ENCODE measurements around the gene ZNF438.

GRCh38 chr10:30813872-30814481 is 217.7 kb downstream of the ZNF438 start:
- TF ChIP-seq POLR2AphosphoS5 (IDR thresholded peaks at IDR 0.05; ENCODE audit: low read depth, low read length): no peak
- no peak for TF ChIP-seq TAF1 (IDR thresholded peaks at IDR 0.05; ENCODE audit: borderline replicate concordance, insufficient read depth, low read length)
